ENCODE results near the gene HIVEP3. TPM values are rescaled to one million over a fixed set of nuclear protein-coding genes. Genes with fewer than 3 reads are reported as not detected.

Gene HIVEP3
- polyA plus RNA-seq, 3 donors, result 1.3 to 18.5 (median 4.6) TPM

DNA sequence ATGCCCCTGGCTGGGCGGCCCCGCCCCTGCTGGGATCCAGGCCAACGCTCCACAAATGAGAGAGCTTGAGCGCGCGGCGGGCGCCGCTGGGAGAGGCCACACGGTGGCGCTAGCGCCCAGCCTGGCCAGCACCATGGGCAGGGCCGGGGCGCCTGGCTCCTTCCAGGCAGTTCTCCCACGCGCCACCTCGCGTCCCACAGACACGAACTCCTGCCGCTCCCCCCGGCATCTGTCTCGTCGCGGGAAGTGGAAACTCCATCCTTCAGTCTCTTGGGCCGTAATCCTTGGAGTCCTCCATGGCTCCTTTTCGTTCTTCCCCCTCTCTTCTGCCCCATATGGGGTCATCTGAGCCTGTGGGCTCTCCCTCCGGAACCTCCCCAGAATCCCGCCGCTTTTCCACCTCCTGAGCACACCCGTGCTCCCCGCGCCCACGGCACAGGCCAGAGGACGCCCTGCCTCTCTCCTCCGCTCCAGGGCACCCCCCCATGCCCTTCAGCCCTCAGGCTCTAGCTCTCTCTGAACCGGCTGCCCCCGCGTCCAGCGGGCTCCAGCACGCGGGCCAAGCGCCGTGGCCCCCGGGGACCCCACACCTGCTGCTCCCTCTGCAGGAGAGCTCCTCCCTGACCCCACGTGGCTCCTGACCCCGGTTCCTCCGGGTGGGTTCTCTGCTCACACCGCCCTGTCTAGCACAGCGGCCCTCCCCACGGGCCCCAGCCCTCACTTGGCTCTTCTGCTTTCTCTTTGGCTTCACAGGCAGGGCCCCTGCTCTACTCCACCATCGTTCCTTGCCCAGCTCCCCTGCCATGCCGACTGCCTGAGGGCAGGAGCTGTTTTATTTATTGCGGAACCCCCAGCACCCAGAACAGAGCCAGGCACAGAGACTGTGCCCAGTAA lies 402.3 kb downstream of the HIVEP3 start:
- WGBS, 3 donors, result 9 to 14% (median 11%) methylated on average over 51 to 53 of the region's 53 CpGs
- no peak overlapping the region for H3K27ac ChIP-seq (ENCODE audit: low read depth, low read length)

- 9 to 13% (median 12%) methylated on average over 6 of the region's 6 CpGs for WGBS, 3 donors
- H3K27ac ChIP-seq (ENCODE audit: low read depth, low read length), result no peak overlapping the region
Observed at GRCh38 chr1:41515778-41516167, 402.9 kb downstream of the HIVEP3 start.

DNA sequence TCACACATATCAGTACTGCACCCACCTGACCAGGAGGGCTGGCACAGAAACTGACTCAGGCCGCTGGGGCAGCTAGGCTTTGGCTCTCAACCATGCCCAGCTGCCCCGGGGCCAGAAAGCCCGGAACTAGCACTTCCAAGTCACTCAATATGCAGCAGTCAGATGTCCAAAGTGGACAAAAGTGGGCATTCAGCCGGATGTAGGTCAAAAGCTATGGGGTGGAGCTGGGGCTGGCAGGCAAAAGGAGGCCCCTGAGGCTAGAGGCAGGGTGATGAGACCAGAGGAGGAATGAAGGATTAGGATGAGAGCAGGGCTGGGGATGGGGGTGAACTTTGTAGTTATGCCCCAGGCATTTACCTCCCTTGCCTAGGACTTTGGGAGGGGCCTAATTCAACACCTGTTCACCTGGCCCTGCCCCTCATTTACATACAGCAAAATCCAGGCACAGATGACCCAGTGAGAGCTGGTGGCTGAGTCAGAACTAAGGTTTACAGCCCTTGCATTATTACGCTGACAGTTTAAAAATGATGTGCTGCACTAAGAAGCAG lies 403.5 kb downstream of the HIVEP3 start:
- 41 to 82% (median 61%) methylated on average over 5 of the region's 5 CpGs for WGBS, 3 donors
- no peak overlapping the region for H3K27ac ChIP-seq (ENCODE audit: low read depth, low read length)

GRCh38 chr1:41514381-41514780 lies 404.3 kb downstream of the HIVEP3 start:
- WGBS, 3 donors, result 38 to 96% (median 93%) methylated on average over 8 of the region's 8 CpGs
- H3K27ac ChIP-seq (ENCODE audit: low read depth, low read length), result no peak overlapping the region

- H3K27ac ChIP-seq (ENCODE audit: low read depth, low read length), result no peak overlapping the region
- 84 to 90% (median 87%) methylated on average over 17 of the region's 17 CpGs for WGBS, 3 donors
Observed at GRCh38 chr1:41513383-41513735, 405.4 kb downstream of the HIVEP3 start.

GRCh38 chr1:41512701-41513382 lies 405.9 kb downstream of the HIVEP3 start:
- 92 to 98% (median 94%) methylated on average over 25 to 27 of the region's 27 CpGs for WGBS, 3 donors
- no peak overlapping the region for H3K27ac ChIP-seq (ENCODE audit: low read depth, low read length)

- no peak overlapping the region for H3K27ac ChIP-seq (ENCODE audit: low read depth, low read length)
- 94 to 98% (median 96%) methylated on average over 7 of the region's 7 CpGs for WGBS, 3 donors
Observed at GRCh38 chr1:41511239-41511540, 407.5 kb downstream of the HIVEP3 start.

- 94 to 96% (median 95%) methylated on average over 35 to 41 of the region's 41 CpGs for WGBS, 3 donors
Observed at GRCh38 chr1:41510531-41511238, 408.0 kb downstream of the HIVEP3 start.

GRCh38 chr1:41509270-41509671 lies 409.5 kb downstream of the HIVEP3 start:
- 71 to 78% (median 73%) methylated on average over 9 of the region's 9 CpGs for WGBS, 3 donors
- no peak overlapping the region for H3K27ac ChIP-seq (ENCODE audit: low read depth, low read length)

More at GRCh38 chr1:41510531-41511238, 408.0 kb downstream of the HIVEP3 start:
- H3K27ac ChIP-seq (ENCODE audit: low read depth, low read length), result no peak overlapping the region

- WGBS, 3 donors, result 62 to 84% (median 76%) methylated on average over 2 of the region's 2 CpGs
- H3K27ac ChIP-seq (ENCODE audit: low read depth, low read length), result no peak overlapping the region
Observed at GRCh38 chr1:41508290-41508689, 410.4 kb downstream of the HIVEP3 start.

- WGBS, 3 donors, result 86 to 96% (median 93%) methylated on average over 6 of the region's 6 CpGs
- H3K27ac ChIP-seq (ENCODE audit: low read depth, low read length), result no peak overlapping the region
Observed at GRCh38 chr1:41507836-41508235, 410.9 kb downstream of the HIVEP3 start.

DNA sequence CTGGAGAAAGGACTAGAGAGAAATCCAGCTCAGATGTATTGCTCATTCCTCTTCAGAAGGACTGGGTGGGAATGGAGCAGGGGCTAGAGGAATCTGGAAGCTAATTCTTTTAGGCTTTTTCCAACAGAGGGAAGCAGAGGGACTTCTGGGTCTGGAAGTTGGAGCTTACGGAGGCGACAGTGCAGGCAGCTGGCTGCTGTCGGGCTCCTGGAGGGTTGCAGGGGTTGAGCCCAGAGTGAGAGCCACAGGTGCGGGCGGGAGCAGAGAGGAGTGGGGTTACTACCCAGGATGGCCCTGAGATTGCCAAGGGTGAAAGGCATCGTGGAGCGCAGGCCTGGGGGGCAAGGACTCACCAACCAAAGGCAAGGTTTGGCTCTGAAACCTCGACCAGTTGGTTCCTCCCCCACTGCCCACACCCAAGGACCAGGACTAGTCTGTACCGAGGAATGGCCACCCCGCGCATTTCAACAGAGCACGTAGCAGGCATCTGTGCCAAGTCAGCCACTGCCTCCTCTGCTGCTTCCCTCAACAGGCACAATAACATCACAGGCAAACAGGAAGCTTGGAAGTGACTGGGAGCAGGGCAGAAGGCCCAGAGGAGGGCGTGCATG lies 411.5 kb downstream of the HIVEP3 start:
- no peak overlapping the region for H3K27ac ChIP-seq (ENCODE audit: low read depth, low read length)
- WGBS, 3 donors, result 80 to 84% (median 82%) methylated on average over 13 of the region's 13 CpGs

GRCh38 chr1:41504114-41505035 lies 414.3 kb downstream of the HIVEP3 start:
- H3K27ac ChIP-seq (ENCODE audit: low read depth, low read length), result no peak overlapping the region
- WGBS, 3 donors, result 74 to 86% (median 75%) methylated on average over 15 of the region's 15 CpGs

DNA sequence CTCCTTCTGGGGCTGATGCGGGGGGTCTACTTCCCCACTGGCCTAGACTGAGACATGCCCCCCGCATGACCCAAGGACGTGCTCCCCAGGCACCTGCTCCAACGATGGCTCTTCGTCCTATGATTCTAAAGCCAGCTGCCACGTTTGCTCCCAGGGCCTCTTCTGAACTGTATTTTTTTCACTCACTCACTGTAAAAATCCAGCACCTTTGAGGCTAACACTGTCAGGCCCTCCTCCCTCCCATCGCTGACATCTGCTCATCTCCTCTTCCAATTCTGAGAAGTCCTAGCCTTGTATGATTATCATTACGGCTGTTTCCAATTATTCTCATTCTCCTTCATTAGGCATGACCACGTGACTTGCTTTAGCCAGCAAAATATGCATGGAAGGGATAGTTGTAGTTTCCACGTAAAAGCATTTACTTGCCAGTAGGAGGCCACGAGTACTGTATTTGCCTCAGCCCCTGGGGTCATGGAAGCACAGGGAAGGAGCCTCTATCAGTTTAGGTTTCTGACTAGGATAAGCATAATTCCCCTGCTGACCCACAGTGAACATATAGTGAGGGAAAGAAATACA lies 415.1 kb downstream of the HIVEP3 start:
- WGBS, 3 donors, result 89 to 96% (median 91%) methylated on average over 11 of the region's 11 CpGs

GRCh38 chr1:41502912-41503311 lies 415.8 kb downstream of the HIVEP3 start:
- no peak overlapping the region for H3K27ac ChIP-seq (ENCODE audit: low read depth, low read length)
- WGBS, 3 donors, result 72 to 92% (median 91%) methylated on average over 5 of the region's 5 CpGs

More for the DNA sequence above, 415.1 kb downstream of the HIVEP3 start:
- no peak overlapping the region for H3K27ac ChIP-seq (ENCODE audit: low read depth, low read length)

DNA sequence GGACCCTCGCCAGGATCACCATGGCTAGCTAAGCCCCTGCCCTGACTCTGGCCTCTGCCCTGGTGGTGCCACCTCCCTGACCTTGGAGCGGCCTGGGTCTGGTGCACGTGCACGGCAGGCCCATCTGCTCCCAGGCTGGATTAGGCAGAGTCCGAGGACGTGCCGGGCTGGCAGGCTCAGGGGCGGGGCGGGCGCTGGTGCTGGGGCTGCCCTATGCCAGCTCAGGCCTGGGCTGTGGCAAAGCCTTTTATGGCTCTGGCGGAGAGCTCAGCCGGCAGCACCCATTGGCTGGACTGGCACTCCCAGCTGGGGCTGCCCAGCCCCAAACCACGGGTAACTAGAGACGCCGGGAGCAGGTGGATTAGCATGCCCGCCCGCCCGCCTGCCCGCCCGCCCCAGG lies 417.1 kb downstream of the HIVEP3 start:
- H3K27ac ChIP-seq (ENCODE audit: low read depth, low read length), result no peak overlapping the region
- WGBS, 3 donors, result 89 to 95% (median 95%) methylated on average over 20 of the region's 20 CpGs

- 66 to 95% (median 89%) methylated on average over 7 of the region's 7 CpGs for WGBS, 3 donors
- H3K27ac ChIP-seq (ENCODE audit: low read depth, low read length), result no peak overlapping the region
Observed at GRCh38 chr1:41500781-41501518, 417.8 kb downstream of the HIVEP3 start.

Measured in adipose tissue (tissue), 3 donors.